GM06990 (cell line): ENCODE data around the gene AUTS2.

Experiments used
- DNase-seq: peaks from one replicate; pipeline ENCODE4 v3.0.0-alpha.2; 2011; ENCODE audit not compliant: insufficient read length; ENCODE audit errors: extremely low read depth
- H3K27me3 ChIP-seq: replicated peaks from 2 replicates; pipeline ENCODE4 v1.6.0; 2011; ENCODE audit warnings: low read length; ENCODE audit not compliant: control insufficient read depth, insufficient read depth
- H3K36me3 ChIP-seq: 2 replicates; pipeline ENCODE4 v1.5.1; 2011; ENCODE audit warnings: low read length; ENCODE audit not compliant: control insufficient read depth, insufficient read depth
- H3K4me3 ChIP-seq: replicated peaks from 2 replicates; pipeline ENCODE4 v1.5.1; 2011; ENCODE audit warnings: low read depth, mild to moderate bottlenecking, control low read depth, low read length
- TF ChIP-seq, protein P1 (sequence below): IDR thresholded peaks from 2 replicates; pipeline ENCODE4 v1.5.1; 2011; ENCODE audit warnings: low read length, control low read depth, mild to moderate bottlenecking, inconsistent platforms; ENCODE audit not compliant: insufficient read depth, poor library complexity, severe bottlenecking

The AUTS2 gene

DNA sequence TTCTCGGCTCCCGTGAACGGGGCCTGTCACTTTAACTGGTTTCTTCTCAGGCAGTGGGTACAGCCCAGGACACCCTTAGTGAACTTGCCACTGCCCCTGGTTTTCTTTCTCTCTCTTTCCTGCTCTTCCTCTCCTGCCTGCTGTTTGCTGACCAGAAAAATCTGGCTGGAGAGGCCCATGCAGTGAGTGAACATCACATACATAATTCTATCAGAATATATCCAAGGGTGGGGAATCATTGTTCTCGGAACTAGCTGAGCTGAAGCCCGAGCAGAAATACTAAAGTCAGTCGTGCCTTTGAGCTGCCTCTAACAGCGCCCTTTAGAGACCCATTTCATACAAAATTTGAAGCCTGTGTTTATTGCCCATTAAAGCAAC lies 1032.2 kb downstream of the AUTS2 start:
- DNase-seq: no peak
- TF ChIP-seq, protein P1, sequence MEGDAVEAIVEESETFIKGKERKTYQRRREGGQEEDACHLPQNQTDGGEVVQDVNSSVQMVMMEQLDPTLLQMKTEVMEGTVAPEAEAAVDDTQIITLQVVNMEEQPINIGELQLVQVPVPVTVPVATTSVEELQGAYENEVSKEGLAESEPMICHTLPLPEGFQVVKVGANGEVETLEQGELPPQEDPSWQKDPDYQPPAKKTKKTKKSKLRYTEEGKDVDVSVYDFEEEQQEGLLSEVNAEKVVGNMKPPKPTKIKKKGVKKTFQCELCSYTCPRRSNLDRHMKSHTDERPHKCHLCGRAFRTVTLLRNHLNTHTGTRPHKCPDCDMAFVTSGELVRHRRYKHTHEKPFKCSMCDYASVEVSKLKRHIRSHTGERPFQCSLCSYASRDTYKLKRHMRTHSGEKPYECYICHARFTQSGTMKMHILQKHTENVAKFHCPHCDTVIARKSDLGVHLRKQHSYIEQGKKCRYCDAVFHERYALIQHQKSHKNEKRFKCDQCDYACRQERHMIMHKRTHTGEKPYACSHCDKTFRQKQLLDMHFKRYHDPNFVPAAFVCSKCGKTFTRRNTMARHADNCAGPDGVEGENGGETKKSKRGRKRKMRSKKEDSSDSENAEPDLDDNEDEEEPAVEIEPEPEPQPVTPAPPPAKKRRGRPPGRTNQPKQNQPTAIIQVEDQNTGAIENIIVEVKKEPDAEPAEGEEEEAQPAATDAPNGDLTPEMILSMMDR: no peak
- Histone ChIP-seq H3K36me3 (no peaks in the 10 kb centered on the region), H3K4me3 (no peak overlapping the region), H3K27me3 (no peaks in the 10 kb centered on the region)

DNA sequence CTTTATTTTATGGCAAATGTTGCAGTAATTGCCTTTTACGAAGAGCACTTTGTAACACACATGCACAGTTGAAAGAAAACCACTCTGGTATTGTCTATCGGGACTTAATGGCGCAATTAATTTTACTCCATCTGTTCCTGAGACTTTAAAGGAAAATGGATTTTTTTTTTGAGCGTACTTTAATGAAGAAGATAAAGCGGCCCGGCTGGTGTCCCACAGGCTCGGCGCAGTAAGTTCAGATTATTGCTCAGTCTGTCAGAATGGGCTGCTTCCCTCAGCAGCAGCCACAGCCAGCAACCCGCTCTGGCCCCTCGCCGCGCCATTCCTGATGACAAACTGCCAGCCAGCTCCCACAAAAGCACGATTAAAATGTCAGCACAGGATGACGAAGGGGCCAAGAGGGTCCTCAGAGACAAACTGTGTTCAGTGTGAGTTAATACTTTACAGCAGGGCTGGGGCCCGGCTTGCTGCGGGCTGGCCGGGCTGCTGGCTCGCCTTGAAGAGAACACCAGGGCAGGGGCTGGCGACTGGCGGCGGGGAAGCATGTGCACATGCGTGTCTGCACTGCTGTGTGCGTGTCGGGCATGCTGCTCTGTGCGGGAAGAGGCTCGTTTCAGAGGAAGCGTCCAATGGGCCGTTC lies 1032.7 kb downstream of the AUTS2 start:
- H3K27me3 ChIP-seq: no peaks in the 10 kb centered on the region
- no peak for DNase-seq
- H3K4me3 ChIP-seq: no peak overlapping the region
- H3K36me3 ChIP-seq: no peaks in the 10 kb centered on the region
- TF ChIP-seq, protein P1: no peak

DNA sequence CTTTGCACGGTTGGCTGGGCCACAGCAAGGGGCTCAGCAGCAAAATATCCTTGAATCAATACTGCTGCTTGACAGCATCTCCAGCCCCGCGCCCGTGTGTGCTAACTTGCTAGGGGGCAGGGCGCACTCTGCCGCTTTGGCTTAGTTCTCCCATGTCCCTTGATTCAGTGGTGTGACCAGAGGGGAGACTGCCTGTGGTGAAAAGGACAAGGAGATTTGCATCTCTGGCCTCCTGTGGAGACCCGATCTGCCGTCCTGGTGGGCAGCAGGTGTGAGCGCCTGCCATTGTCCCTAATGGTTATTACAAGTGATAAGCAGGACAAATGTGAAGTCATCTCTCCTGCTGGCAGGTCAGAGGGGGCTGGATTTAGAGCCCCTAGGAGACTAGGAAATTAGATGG lies 1033.4 kb downstream of the AUTS2 start:
- TF ChIP-seq, protein P1: no peak
- Histone ChIP-seq H3K4me3 (no peak overlapping the region), H3K36me3 (no peaks in the 10 kb centered on the region), H3K27me3 (no peaks in the 10 kb centered on the region)
- DNase-seq: no peak

DNA sequence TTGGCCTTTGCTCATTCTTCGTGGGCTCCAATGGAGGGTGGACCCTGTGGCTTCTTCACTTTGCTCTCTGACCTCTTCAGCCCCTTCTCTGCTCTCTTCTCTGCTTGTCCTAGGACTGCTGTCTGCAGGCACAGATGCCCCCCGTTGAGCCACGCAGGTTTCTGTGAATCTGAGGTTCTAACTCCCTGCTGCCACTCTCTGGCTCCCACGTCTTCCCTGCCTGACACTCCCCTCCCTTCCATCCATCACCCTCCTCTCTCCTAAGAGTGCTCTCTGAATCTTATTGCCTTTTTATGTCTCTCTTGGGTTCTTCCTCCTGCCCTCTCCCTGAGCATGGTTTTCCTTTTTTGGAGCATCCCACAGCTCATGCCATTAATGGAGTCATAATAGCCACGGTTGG lies 1034.1 kb downstream of the AUTS2 start:
- TF ChIP-seq, protein P1: no peak
- no peaks in the 10 kb centered on the region for H3K27me3 ChIP-seq
- H3K4me3 ChIP-seq: no peak overlapping the region
- DNase-seq: no peak
- no peaks in the 10 kb centered on the region for H3K36me3 ChIP-seq

DNA sequence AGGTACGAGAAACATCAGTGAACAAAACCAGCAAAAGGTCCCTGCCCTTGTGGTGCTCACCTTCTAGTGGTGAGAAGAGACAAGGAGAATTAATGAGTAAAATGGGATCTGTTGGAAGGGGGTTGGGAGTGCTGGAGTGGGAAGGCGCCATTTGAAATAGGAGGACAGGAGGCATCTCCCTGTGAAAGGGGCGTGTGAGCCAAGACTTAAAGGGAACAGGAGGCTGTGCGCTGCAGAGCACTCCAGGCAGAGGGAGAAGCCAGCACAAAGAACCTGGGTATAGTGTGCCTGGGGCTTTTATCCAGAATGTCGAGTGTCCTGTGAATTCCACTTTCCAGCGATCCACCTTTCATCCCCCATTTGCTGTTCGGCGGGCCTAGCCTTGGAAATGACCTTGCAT lies 1035.8 kb downstream of the AUTS2 start:
- Histone ChIP-seq H3K36me3 (no peaks in the 10 kb centered on the region), H3K27me3 (no peaks in the 10 kb centered on the region), H3K4me3 (no peak overlapping the region)
- DNase-seq: no peak
- TF ChIP-seq, protein P1: no peak

DNA sequence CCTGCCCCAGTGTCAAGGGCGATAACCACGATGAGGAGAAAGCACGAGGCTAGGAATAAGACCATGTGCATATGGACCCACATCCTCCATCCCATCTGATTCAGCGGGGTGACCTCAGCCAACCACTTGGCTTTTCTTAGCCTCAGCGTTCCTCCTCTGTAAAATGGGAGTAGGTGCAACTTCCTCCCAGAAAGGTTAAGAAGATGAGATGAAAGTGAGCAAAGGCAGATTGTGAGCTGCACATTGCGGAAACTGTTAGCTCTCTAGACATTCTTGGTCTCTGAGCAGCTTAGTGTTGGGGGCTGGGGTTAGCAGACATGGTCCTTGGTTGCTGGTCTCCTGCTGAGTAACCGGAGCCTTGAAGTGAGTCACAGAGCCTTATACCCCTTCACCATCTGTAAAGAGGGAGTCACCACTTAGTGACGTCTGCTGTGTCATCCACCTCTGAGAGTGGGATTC lies 1036.4 kb downstream of the AUTS2 start:
- DNase-seq: no peak
- no peaks in the 10 kb centered on the region for H3K36me3 ChIP-seq
- TF ChIP-seq, protein P1: no peak
- no peaks in the 10 kb centered on the region for H3K27me3 ChIP-seq
- no peak overlapping the region for H3K4me3 ChIP-seq
